ENCODE measurements around the gene KRT17.

The KRT17 gene

GRCh38 chr17:41635121-41636097 is 11.0 kb upstream of the KRT17 start:
- Histone ChIP-seq H3K79me1 (ENCODE audit: low read length) (no peaks in the 10 kb centered on the region), H3K27ac (ENCODE audit: low read depth, low read length) (no peak overlapping the region), H2BK5ac (ENCODE audit: low read depth, low read length, poor library complexity) (no peak overlapping the region), H3K79me2 (ENCODE audit: control insufficient read depth, insufficient read depth, low read length, poor library complexity) (no peaks in the 10 kb centered on the region), H3K36me3 (ENCODE audit: control insufficient read depth in 1 of 2, insufficient read depth in 2 of 2, low read length in 2 of 2) (no peaks in the 10 kb centered on the region), H3K9me3 (ENCODE audit: insufficient read depth, low read depth, low read length) (peaks cover 9% of the 10 kb centered on the region), H4K8ac (ENCODE audit: low read depth, low read length) (no peak overlapping the region), H3K4me3 (ENCODE audit: low read depth, low read length) (no peak overlapping the region), H3K23ac (ENCODE audit: low read length) (no peak overlapping the region), H3K4ac (ENCODE audit: low read depth, low read length) (no peak overlapping the region), H3K4me2 (ENCODE audit: low read length) (no peak overlapping the region), H3K9ac (ENCODE audit: low read length) (no peak overlapping the region), H2BK12ac (ENCODE audit: low read length) (no peak overlapping the region), H3K14ac (ENCODE audit: low read length) (no peak overlapping the region), H4K91ac (ENCODE audit: low read depth, low read length) (no peak overlapping the region), H2AFZ (ENCODE audit: insufficient read depth, low read length, poor library complexity) (no peak overlapping the region), H3K27me3 (ENCODE audit: insufficient read depth, low read length) (no peaks in the 10 kb centered on the region), H3K4me1 (ENCODE audit: control insufficient read depth in 1 of 2, insufficient read depth in 2 of 2, low read length in 2 of 2) (peaks cover 8 to 16% of the 10 kb centered on the region in 2 experiments), H3K18ac (ENCODE audit: low read length) (no peak overlapping the region), H4K12ac (ENCODE audit: low read depth, low read length) (no peak overlapping the region), H2BK120ac (ENCODE audit: insufficient read depth, low read length, poor library complexity) (no peak overlapping the region), H2AK5ac (ENCODE audit: low read length) (no peak overlapping the region)
- DNase-seq: no peak
- no CpG with 5 or more reads among the region's 28 CpGs for WGBS (ENCODE audit: extremely low coverage, insufficient coverage, insufficient read length)

DNA sequence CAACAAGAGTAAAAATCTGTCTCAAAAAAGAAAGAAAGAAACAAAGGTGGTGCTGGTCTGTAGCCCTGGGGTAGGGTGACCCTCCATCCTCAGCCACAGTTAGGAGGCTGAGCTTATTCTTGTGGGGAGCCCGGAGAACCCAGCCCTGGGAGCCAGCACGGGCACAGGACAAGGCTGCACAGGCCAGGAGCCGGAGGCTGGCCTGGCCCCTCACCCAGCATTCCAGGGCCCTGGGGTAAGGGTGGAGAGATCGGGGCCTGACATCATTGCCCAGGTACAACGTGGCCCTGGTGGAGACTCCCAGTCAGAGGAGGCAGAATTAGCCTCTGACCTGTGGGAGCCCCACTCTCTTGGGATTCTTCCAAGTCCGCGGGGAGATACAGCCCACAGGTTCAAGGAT is 10.3 kb upstream of the KRT17 start:
- Histone ChIP-seq H4K8ac (ENCODE audit: low read depth, low read length) (no peak overlapping the region), H3K4me3 (ENCODE audit: low read depth, low read length) (no peak overlapping the region), H3K14ac (ENCODE audit: low read length) (no peak overlapping the region), H3K27ac (ENCODE audit: low read depth, low read length) (no peak overlapping the region), H3K9me3 (ENCODE audit: insufficient read depth, low read depth, low read length) (peaks cover 9% of the 10 kb centered on the region), H2AFZ (ENCODE audit: insufficient read depth, low read length, poor library complexity) (no peak overlapping the region), H3K4me1 (ENCODE audit: control insufficient read depth in 1 of 2, insufficient read depth in 2 of 2, low read length in 2 of 2) (peaks cover 8 to 16% of the 10 kb centered on the region in 2 experiments), H2BK5ac (ENCODE audit: low read depth, low read length, poor library complexity) (no peak overlapping the region), H2BK12ac (ENCODE audit: low read length) (no peak overlapping the region), H4K91ac (ENCODE audit: low read depth, low read length) (no peak overlapping the region), H3K27me3 (ENCODE audit: insufficient read depth, low read length) (no peaks in the 10 kb centered on the region), H3K9ac (ENCODE audit: low read length) (no peak overlapping the region), H3K4ac (ENCODE audit: low read depth, low read length) (no peak overlapping the region), H3K79me2 (ENCODE audit: control insufficient read depth, insufficient read depth, low read length, poor library complexity) (no peaks in the 10 kb centered on the region), H3K36me3 (ENCODE audit: control insufficient read depth in 1 of 2, insufficient read depth in 2 of 2, low read length in 2 of 2) (no peaks in the 10 kb centered on the region), H3K79me1 (ENCODE audit: low read length) (no peaks in the 10 kb centered on the region), H3K23ac (ENCODE audit: low read length) (no peak overlapping the region), H2BK120ac (ENCODE audit: insufficient read depth, low read length, poor library complexity) (no peak overlapping the region), H2AK5ac (ENCODE audit: low read length) (no peak overlapping the region), H3K18ac (ENCODE audit: low read length) (no peak overlapping the region), H3K4me2 (ENCODE audit: low read length) (no peak overlapping the region), H4K12ac (ENCODE audit: low read depth, low read length) (no peak overlapping the region)
- whole genome bisulfite sequencing (ENCODE audit: extremely low coverage, insufficient coverage, insufficient read length): no CpG with 5 or more reads among the region's 7 CpGs
- DNase-seq: no peak

- no peak overlapping the region for H3K27ac ChIP-seq (ENCODE audit: low read depth, low read length)
- peaks cover 9% of the 10 kb centered on the region for H3K9me3 ChIP-seq (ENCODE audit: insufficient read depth, low read depth, low read length)
- no peak overlapping the region for H3K4me3 ChIP-seq (ENCODE audit: low read depth, low read length)
- H2AFZ ChIP-seq (ENCODE audit: insufficient read depth, low read length, poor library complexity): no peak overlapping the region
- no peaks in the 10 kb centered on the region for H3K36me3 ChIP-seq (ENCODE audit: control insufficient read depth in 1 of 2, insufficient read depth in 2 of 2, low read length in 2 of 2)
- H2BK120ac ChIP-seq (ENCODE audit: insufficient read depth, low read length, poor library complexity): no peak overlapping the region
- H3K79me1 ChIP-seq (ENCODE audit: low read length): no peaks in the 10 kb centered on the region
- no peak overlapping the region for H2BK12ac ChIP-seq (ENCODE audit: low read length)
- WGBS (ENCODE audit: extremely low coverage, insufficient coverage, insufficient read length): 100% methylated on average over 1 of the region's 14 CpGs
- no peak overlapping the region for H3K23ac ChIP-seq (ENCODE audit: low read length)
- no peak overlapping the region for H2AK5ac ChIP-seq (ENCODE audit: low read length)
- no peak for DNase-seq
- no peak overlapping the region for H4K91ac ChIP-seq (ENCODE audit: low read depth, low read length)
- H3K4me1 ChIP-seq (ENCODE audit: control insufficient read depth in 1 of 2, insufficient read depth in 2 of 2, low read length in 2 of 2): peaks cover 8 to 17% of the 10 kb centered on the region in 2 experiments
- H2BK5ac ChIP-seq (ENCODE audit: low read depth, low read length, poor library complexity): no peak overlapping the region
- no peaks in the 10 kb centered on the region for H3K27me3 ChIP-seq (ENCODE audit: insufficient read depth, low read length)
- no peak overlapping the region for H3K4ac ChIP-seq (ENCODE audit: low read depth, low read length)
- no peak overlapping the region for H4K12ac ChIP-seq (ENCODE audit: low read depth, low read length)
- no peak overlapping the region for H3K14ac ChIP-seq (ENCODE audit: low read length)
- H3K4me2 ChIP-seq (ENCODE audit: low read length): no peak overlapping the region
- no peak overlapping the region for H4K8ac ChIP-seq (ENCODE audit: low read depth, low read length)
- H3K18ac ChIP-seq (ENCODE audit: low read length): no peak overlapping the region
- H3K79me2 ChIP-seq (ENCODE audit: control insufficient read depth, insufficient read depth, low read length, poor library complexity): no peaks in the 10 kb centered on the region
- H3K9ac ChIP-seq (ENCODE audit: low read length): no peak overlapping the region
Measured at GRCh38 chr17:41633556-41634199, 9.3 kb upstream of the KRT17 start.

- H3K9ac ChIP-seq (ENCODE audit: low read length): no peak overlapping the region
- H3K36me3 ChIP-seq (ENCODE audit: control insufficient read depth in 1 of 2, insufficient read depth in 2 of 2, low read length in 2 of 2): no peaks in the 10 kb centered on the region
- no peak overlapping the region for H4K12ac ChIP-seq (ENCODE audit: low read depth, low read length)
- H2BK120ac ChIP-seq (ENCODE audit: insufficient read depth, low read length, poor library complexity): no peak overlapping the region
- no peak overlapping the region for H2AFZ ChIP-seq (ENCODE audit: insufficient read depth, low read length, poor library complexity)
- H2AK5ac ChIP-seq (ENCODE audit: low read length): no peak overlapping the region
- H3K27ac ChIP-seq (ENCODE audit: low read depth, low read length): no peak overlapping the region
- H3K4me3 ChIP-seq (ENCODE audit: low read depth, low read length): peak overlapping the region; percentile 21
- H2BK12ac ChIP-seq (ENCODE audit: low read length): no peak overlapping the region
- no peak overlapping the region for H3K18ac ChIP-seq (ENCODE audit: low read length)
- H3K27me3 ChIP-seq (ENCODE audit: insufficient read depth, low read length): no peaks in the 10 kb centered on the region
- H3K9me3 ChIP-seq (ENCODE audit: insufficient read depth, low read depth, low read length): peaks cover 9% of the 10 kb centered on the region
- H3K23ac ChIP-seq (ENCODE audit: low read length): peak overlapping the region; percentile 23
- H3K14ac ChIP-seq (ENCODE audit: low read length): no peak overlapping the region
- H3K79me2 ChIP-seq (ENCODE audit: control insufficient read depth, insufficient read depth, low read length, poor library complexity): no peaks in the 10 kb centered on the region
- H3K4ac ChIP-seq (ENCODE audit: low read depth, low read length): no peak overlapping the region
- no peak overlapping the region for H4K8ac ChIP-seq (ENCODE audit: low read depth, low read length)
- no peak overlapping the region for H3K4me2 ChIP-seq (ENCODE audit: low read length)
- 100% methylated on average over 4 of the region's 5 CpGs for WGBS (ENCODE audit: extremely low coverage, insufficient coverage, insufficient read length)
- no peak for DNase-seq
- no peaks in the 10 kb centered on the region for H3K79me1 ChIP-seq (ENCODE audit: low read length)
- H4K91ac ChIP-seq (ENCODE audit: low read depth, low read length): no peak overlapping the region
- H2BK5ac ChIP-seq (ENCODE audit: low read depth, low read length, poor library complexity): no peak overlapping the region
- H3K4me1 ChIP-seq (ENCODE audit: control insufficient read depth in 1 of 2, insufficient read depth in 2 of 2, low read length in 2 of 2): peaks cover 8 to 17% of the 10 kb centered on the region in 2 experiments
Measured at GRCh38 chr17:41632482-41633105, 8.2 kb upstream of the KRT17 start.
